ENCODE measurements around the gene CAPS.
"Not testable (repeated sequence)": the region's sequence is repeated elsewhere in the genome, so short reads cannot be mapped to it uniquely, and the experiment has no call there.

Gene CAPS

GRCh38 chr19:5957170-5957569 is 43.1 kb downstream of the CAPS start:
- no peak for DNase-seq (ENCODE audit: low read depth)

GRCh38 chr19:5958074-5958850 is 44.2 kb downstream of the CAPS start:
- no peak for DNase-seq (ENCODE audit: low read depth)

GRCh38 chr19:5958851-5959122 is 44.7 kb downstream of the CAPS start:
- DNase-seq (ENCODE audit: low read depth) = no peak

DNA sequence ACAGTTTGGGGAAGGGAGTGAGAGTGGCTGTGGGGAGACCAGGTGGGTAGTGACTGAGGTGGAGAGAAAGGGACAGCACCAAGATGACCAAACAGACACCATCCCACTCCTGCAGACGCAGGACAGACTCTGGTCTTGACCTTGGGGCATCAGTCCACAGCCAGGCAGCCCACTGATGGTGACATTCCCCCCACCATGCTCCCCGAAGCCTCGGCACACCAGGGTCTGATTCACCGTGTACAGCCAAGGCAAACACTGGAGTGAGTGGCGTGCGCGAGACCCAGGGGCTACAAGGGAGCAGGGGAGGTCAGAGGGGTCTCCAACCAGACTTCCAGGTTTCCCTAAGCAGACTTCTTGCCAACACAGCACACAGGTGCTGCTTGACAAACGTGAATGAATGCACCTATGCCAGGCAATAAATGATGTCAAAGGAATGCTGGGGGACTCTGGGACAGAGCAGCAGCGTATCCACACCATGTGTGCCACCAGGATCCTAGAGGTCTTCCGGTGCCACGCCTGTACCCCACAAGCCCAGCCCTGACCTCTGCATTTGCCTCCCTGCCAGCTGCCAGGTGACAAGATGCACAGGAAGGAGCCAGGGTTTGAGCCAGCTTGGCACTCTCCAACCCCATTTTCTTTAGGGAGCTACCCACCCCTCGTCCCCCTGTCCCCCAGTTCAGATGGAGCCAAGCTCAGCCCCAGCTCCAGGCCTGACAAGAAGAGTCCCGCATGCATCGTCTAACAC is 45.4 kb downstream of the CAPS start:
- DNase-seq (ENCODE audit: low read depth) = no peak

DNA sequence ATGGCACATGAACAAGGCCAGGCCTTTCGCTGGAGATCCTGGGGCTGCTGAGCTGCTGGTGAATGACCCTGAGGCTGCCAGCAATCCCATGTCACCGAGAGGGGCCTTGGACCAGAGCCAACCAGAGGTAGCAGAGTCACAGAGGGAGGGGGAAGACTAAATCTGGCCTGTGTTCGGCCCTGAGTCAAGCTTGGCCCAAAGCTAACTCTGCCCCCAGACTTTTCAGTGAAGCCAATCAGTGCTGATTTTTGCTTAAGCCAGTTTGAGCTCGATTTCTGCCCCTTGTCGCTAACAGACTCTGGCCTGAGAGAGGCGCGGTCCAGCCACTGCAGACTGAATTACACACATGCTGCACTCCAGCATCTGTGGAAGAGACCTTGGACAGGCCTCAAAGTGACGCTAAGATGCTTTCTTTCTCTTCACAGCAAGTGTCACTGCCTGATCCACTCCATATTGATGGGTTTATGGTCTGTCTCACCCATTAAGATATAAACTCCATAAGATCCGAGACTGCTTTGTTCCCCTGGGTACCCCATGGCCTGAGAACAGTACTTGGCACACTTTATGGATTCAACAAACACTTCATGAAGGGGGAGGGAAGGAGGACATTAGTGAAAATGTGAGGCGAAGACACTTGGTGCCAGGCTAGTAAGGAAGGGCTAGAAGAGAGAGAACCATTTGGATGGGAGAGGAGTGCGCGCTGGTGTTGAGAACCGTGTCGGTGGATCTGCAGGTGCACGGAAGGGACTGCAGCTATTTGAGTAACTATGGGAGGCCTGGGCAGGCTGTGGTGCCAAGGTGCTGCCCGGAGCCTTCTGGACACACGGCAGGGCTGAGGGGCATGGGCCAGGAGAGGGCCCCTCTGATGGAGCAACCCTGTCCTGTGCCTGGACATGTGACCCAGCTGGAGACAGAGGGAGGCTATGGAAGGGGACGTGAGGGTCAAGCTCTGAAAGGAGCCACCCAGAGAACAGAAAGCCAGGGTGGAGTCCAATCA is 46.2 kb downstream of the CAPS start:
- DNase-seq (ENCODE audit: low read depth) = no peak

DNA sequence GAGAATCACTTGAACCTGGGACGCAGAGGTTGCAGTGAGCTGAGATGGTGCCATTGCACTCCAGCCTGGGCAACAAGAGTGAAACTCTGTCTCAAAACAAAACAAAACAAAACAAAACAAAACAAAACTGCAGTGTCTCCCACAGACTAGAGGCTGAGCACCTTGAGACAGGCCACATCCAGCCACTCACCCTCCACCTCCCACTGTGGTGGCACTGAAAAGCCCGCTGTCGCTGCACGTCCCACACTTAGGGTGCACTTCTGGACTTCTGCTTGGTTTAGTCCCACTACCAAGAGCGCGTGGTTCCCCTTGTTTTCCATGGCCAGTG is 47.6 kb downstream of the CAPS start:
- not testable (repeated sequence) for DNase-seq (ENCODE audit: low read depth)

GRCh38 chr19:5961969-5962945 is 48.2 kb downstream of the CAPS start:
- DNase-seq (ENCODE audit: low read depth) = peak; percentile 24

GRCh38 chr19:5963259-5963658 is 49.2 kb downstream of the CAPS start:
- DNase-seq (ENCODE audit: low read depth) = not testable (repeated sequence)

DNA sequence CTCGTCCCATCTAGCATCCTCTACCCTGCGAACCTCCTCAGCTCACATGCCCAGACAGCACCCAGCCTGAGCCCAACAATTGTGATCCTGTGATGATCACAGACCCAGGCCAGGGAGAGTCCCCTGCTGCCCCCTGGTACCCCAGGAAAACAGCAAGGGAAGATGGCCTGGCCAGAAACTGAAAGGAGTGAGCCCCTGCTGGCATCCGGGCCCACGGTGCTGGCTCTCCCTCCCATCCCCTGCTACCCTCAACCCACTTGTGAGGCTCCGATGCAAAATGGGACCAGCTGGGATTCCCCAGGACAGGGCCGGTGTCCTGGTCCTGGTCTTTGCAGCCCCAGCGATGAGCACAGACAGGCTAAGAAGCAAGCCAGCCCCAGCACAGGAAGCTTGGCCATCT is 49.8 kb downstream of the CAPS start:
- no peak for DNase-seq (ENCODE audit: low read depth)

GRCh38 chr19:5964816-5965565 is 50.9 kb downstream of the CAPS start:
- DNase-seq (ENCODE audit: low read depth) = no peak

Data from activated T-helper 9 cell treated with anti-CD3 and anti-CD28 coated beads, Interleukin-2, amount 50 U/mL, for 16 hours (primary cell).